ENCODE data around the gene HSP90AB1.

The HSP90AB1 gene

DNA sequence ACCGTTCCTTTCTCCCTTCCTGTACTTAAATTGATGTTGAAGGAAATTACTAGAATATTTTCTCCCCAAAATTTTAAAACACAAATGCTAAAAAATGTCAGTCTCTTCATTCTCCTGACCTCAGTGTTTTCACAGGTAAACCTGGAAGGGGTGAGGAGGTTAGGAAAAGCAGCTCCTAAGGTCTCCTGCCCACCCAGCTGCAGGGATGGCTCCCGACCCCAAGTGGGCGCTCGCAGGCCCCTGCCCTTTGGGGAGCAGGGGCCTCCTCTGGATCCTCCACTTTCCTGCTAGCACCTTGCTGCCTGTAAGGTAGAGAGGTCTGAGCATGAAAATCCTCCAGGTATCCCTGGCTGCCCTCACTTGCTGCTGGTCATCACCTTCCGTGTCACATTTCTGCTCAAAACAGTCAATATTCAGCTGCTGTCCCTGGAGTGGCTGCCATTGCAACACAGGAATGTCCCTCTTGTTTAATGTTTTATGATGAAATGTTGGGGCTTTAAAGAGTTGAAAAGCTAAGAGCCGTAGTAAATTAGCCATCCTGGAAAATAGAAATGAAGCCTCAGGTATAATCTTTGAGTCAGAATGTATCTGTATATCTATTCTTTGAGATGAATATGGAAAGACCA lies 10.9 kb upstream of the HSP90AB1 start:
- DNase-seq (ENCODE audit: low read depth), result no peak
- H3K4me3 ChIP-seq (ENCODE audit: low read length), result no peak overlapping the region
- TF ChIP-seq, protein P1, sequence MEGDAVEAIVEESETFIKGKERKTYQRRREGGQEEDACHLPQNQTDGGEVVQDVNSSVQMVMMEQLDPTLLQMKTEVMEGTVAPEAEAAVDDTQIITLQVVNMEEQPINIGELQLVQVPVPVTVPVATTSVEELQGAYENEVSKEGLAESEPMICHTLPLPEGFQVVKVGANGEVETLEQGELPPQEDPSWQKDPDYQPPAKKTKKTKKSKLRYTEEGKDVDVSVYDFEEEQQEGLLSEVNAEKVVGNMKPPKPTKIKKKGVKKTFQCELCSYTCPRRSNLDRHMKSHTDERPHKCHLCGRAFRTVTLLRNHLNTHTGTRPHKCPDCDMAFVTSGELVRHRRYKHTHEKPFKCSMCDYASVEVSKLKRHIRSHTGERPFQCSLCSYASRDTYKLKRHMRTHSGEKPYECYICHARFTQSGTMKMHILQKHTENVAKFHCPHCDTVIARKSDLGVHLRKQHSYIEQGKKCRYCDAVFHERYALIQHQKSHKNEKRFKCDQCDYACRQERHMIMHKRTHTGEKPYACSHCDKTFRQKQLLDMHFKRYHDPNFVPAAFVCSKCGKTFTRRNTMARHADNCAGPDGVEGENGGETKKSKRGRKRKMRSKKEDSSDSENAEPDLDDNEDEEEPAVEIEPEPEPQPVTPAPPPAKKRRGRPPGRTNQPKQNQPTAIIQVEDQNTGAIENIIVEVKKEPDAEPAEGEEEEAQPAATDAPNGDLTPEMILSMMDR (IDR thresholded peaks at IDR 0.05; ENCODE audit: insufficient read depth, low read depth, low read length, missing control alignments), result no peak

DNA sequence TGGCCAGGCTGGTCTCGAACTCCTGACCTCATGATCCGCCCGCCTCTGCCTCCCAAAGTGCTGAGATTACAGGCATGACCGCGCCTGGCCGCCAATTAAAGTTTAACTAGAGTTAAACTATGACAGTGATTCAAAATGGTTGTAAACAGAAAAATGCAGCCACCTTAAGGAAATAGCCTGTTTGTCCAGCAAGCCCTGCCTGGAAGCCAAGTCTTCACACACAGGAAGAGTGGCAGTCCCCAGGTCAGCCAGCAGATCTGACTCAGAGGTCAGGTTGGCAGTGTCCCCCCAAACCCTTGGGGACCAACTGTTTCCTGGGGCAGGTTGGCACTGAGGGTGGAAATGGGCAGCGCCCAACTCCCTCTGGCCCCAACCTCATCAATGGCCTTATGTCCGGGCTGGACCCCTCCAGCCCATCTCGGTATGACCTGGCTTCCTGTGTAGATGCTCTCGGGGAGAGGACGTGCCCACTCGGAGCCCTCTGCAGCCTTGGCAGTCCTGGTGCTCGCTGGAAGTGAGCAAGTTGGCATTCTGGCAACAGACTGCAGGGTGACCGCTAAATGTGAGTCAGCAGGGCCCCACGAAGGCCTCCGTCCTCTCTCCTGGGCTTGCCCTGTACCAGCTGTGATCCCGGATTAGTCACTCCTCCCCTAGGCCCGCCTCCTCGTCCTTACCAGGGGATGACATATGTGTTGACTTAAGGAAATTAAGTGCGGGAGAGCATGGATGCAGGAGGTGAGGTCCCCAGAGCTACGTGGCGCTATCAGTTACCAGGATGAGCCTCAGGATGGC lies 9.7 kb upstream of the HSP90AB1 start:
- DNase-seq (ENCODE audit: low read depth), result peak; percentile 98
- H3K4me3 ChIP-seq (ENCODE audit: low read length), result peak overlapping the region; percentile 63
- TF ChIP-seq, protein P1 (IDR thresholded peaks at IDR 0.05; ENCODE audit: insufficient read depth, low read depth, low read length, missing control alignments), result no peak

DNA sequence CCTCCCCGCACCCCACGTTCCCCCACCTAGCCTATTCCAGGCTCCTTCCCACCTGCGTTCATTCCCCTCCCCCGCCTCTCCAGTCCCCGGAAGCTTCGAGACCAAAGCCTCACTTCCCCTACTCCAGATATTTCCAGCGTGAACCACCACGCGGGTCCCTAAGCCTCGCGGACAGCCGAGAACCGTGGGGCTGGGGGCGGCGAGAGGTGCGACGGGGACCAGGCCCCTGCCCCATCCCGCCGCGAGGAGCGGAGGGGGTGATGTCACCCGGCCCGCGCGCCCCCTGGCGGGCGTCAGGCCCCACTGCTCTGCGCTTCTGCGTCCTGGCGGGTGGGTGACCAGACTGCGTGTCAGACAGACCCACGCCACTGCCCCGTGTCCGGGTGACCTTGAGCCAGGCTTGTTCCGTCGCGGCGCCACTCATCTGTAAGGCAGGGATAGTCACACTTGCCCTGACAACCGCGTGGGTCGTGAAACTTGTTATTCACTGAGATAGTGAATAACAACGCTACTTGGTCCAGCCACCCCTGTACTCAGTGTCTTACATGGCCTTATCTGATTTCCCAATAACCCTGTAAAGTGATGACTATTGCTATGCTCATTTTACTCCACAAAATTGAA lies 9.0 kb upstream of the HSP90AB1 start:
- TF ChIP-seq, protein P1 (IDR thresholded peaks at IDR 0.05; ENCODE audit: insufficient read depth, low read depth, low read length, missing control alignments), result peak; percentile 63
- H3K4me3 ChIP-seq (ENCODE audit: low read length), result peak overlapping the region; percentile 63
- peak; percentile 62 for DNase-seq (ENCODE audit: low read depth)

DNA sequence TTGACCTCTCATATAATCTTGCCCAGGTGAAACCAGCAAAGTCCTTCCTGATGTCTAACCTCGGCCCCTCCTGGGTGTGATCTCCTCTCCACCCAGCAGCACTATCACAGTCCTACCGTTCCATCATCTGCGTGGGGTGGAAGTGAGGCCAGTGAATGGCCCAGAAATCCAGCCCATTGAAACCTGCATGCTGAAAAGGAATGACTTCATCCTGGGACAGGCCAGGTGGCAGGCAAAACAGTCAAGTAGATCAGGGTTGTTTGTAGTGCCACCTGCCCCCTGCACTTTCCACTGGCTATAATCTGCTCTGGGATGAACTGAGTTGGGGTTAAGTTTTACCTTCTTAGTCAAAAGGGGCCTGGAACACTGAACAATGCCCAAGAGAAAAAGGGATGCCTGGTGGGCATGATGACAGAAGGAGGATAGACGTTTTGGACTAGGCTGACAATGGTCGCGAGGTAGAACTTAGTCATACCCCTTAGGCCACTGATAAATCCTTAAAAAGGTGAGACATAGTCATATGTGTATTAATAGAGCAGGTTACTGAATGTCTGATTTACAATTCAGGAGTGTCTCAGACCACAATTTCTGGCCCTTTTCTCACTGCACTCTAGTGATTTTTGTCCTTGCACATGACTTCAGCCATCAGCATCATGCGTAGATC lies 8.1 kb upstream of the HSP90AB1 start:
- DNase-seq (ENCODE audit: low read depth), result peak; percentile 63
- TF ChIP-seq, protein P1 (IDR thresholded peaks at IDR 0.05; ENCODE audit: insufficient read depth, low read depth, low read length, missing control alignments), result no peak
- no peak overlapping the region for H3K4me3 ChIP-seq (ENCODE audit: low read length)

DNA sequence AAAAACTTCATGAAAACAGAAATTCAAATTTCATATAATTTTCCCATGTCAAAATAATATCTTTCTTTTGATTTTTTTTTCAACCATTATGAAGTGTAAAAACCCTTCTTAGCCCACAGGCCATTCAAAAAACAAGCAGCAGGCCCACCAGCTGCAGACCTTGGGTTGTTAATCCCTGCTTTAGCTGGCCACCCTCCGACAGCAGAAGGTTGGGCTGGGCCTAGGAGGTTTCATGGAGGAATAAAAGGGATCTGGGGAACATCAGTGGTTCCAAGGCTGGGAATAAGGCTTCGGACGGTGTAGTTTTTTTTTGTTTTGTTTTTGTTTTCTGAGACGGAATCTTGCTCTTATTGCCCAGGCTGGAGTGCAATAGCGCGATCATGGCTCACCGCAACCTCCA lies 3.6 kb upstream of the HSP90AB1 start:
- DNase-seq (ENCODE audit: low read depth), result no peak

DNA sequence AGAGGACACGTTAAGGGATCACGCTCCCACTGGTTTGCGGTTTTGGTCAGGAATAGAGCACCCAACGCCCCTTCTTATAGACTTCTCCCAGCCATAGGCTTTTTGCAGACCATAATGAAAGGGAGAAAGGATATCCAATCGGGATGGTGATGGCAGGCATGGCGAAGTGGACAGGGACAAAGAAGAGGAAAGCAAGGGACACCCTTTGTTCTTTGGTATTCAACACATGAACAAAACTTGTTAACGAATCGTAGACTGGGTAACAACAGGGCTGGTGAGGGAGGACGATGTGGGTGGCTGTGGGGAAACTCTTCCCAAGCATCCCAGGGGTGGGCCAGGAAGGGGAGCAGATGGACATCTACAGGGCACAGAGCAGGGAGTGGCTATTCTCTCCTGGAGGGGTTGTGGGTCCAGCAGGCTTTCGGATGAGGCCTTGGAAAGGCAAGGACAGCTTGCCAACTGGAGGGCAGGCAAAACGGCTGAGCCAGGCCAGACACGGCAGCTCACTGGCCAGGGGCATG lies 1.4 kb upstream of the HSP90AB1 start:
- TF ChIP-seq, protein P1 (IDR thresholded peaks at IDR 0.05; ENCODE audit: insufficient read depth, low read depth, low read length, missing control alignments), result no peak
- H3K4me3 ChIP-seq (ENCODE audit: low read length), result peak overlapping the region; percentile 100
- no peak for DNase-seq (ENCODE audit: low read depth)

More for the DNA sequence above, 3.6 kb upstream of the HSP90AB1 start:
- TF ChIP-seq, protein P1 (IDR thresholded peaks at IDR 0.05; ENCODE audit: insufficient read depth, low read depth, low read length, missing control alignments), result no peak
- no peak overlapping the region for H3K4me3 ChIP-seq (ENCODE audit: low read length)
